Measurements from ENCODE around the gene CAMKV. TPM values are rescaled to one million over a fixed set of nuclear protein-coding genes. Genes with fewer than 3 reads are reported as not detected.

The CAMKV gene
- total and polyA plus RNA-seq, 2 experiments from 2014 or later: 2.7 to 3.5 TPM

DNA sequence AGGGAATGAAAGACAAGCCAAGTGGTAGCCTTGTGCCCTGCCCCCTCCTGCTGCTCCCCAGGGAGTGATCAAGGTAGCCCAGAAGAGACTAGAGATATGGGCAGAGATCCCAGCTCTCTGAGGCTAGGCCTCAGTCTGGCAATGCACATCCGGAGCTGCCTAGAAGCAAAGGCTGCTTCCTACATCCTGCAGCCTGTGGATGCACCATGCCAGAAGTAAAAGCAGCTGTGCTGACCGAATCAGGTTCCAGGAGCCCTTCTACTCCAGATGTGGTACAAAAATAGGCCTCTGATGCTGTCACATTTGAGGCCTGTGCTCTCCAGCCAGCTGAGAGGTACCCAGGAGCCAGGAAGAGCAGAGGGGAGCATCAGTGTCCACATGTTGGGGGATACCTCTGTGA is 29.3 kb downstream of the CAMKV start:
- H2AFZ ChIP-seq: no peak overlapping the region
- H3K4me2 ChIP-seq: no peak overlapping the region
- 76% methylated on average over 2 of the region's 2 CpGs for WGBS (ENCODE audit: low lambda C conversion rate, missing lambda C conversion rate)
- no peak for DNase-seq (ENCODE audit: low spot score)
- no peak overlapping the region for H3K4me3 ChIP-seq
- peak overlapping the region; percentile 37 for H3K27ac ChIP-seq
- H3K79me2 ChIP-seq: no peaks in the 10 kb centered on the region
- TF ChIP-seq EZH2 (IDR thresholded peaks at IDR 0.05; ENCODE audit: borderline replicate concordance): no peak
- TF ChIP-seq EZH2phosphoT487 (IDR thresholded peaks at IDR 0.05; ENCODE audit: low read depth, severe bottlenecking, unreplicated experiment): no peak
- TF ChIP-seq, protein P1, sequence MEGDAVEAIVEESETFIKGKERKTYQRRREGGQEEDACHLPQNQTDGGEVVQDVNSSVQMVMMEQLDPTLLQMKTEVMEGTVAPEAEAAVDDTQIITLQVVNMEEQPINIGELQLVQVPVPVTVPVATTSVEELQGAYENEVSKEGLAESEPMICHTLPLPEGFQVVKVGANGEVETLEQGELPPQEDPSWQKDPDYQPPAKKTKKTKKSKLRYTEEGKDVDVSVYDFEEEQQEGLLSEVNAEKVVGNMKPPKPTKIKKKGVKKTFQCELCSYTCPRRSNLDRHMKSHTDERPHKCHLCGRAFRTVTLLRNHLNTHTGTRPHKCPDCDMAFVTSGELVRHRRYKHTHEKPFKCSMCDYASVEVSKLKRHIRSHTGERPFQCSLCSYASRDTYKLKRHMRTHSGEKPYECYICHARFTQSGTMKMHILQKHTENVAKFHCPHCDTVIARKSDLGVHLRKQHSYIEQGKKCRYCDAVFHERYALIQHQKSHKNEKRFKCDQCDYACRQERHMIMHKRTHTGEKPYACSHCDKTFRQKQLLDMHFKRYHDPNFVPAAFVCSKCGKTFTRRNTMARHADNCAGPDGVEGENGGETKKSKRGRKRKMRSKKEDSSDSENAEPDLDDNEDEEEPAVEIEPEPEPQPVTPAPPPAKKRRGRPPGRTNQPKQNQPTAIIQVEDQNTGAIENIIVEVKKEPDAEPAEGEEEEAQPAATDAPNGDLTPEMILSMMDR (IDR thresholded peaks at IDR 0.05; ENCODE audit: poor library complexity): no peak
- no peaks in the 10 kb centered on the region for H3K9me2 ChIP-seq (replicated peaks; ENCODE audit: insufficient read depth)
- peaks cover 4% of the 10 kb centered on the region for H3K4me1 ChIP-seq (ENCODE audit: insufficient read depth)
- H4K20me1 ChIP-seq (ENCODE audit: insufficient read depth, poor library complexity, severe bottlenecking): no peaks in the 10 kb centered on the region
- H3K9me3 ChIP-seq (ENCODE audit: low read depth): no peaks in the 10 kb centered on the region
- no peaks in the 10 kb centered on the region for H3K27me3 ChIP-seq
- H3K36me3 ChIP-seq (replicated peaks; ENCODE audit: insufficient read depth, low read depth): no peaks in the 10 kb centered on the region

DNA sequence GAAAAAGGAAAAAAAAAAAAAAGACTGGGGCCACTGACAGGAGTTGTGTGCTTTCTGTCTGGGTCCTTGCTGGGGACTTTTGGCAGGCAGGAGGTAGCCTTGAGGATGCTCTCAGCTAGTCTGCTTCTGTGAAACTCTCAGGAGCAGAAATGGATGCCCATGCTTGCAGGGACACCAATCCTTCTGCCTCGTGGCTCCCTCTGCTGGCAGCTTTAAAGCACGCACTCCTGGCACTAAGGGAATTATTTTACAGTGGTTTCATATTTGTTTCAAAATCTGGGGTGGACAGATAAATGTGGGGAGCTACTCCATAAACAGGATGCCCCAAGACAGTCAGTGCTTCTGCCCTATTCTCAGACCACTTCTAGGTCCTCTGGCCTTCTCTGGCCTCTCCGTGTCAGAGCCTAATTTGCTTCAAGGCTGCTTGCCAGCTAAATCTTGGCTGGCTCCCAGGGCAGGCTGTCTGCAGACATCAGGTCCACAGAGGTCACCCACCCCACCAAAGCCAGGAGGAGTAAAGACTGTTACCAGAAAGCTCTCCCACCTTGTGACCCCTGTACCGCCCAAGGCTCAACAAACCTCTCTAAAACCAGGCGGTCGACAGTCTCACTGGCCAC is 30.4 kb downstream of the CAMKV start:
- Histone ChIP-seq H3K79me2 (no peaks in the 10 kb centered on the region), H3K4me1 (ENCODE audit: insufficient read depth) (peaks cover 4% of the 10 kb centered on the region), H3K36me3 (replicated peaks; ENCODE audit: insufficient read depth, low read depth) (no peaks in the 10 kb centered on the region), H3K4me2 (no peak overlapping the region), H4K20me1 (ENCODE audit: insufficient read depth, poor library complexity, severe bottlenecking) (no peaks in the 10 kb centered on the region), H3K4me3 (no peak overlapping the region), H3K27ac (no peak overlapping the region), H3K9me3 (ENCODE audit: low read depth) (no peaks in the 10 kb centered on the region), H3K9me2 (replicated peaks; ENCODE audit: insufficient read depth) (no peaks in the 10 kb centered on the region), H2AFZ (no peak overlapping the region), H3K27me3 (no peaks in the 10 kb centered on the region)
- TF ChIP-seq, protein P1 (IDR thresholded peaks at IDR 0.05; ENCODE audit: poor library complexity): peak; percentile 96
- TF ChIP-seq EZH2 (IDR thresholded peaks at IDR 0.05; ENCODE audit: borderline replicate concordance) (no peak), EZH2phosphoT487 (IDR thresholded peaks at IDR 0.05; ENCODE audit: low read depth, severe bottlenecking, unreplicated experiment) (no peak)
- peak; percentile 91 for DNase-seq (ENCODE audit: low spot score)
- 51% methylated on average over 6 of the region's 6 CpGs for WGBS (ENCODE audit: low lambda C conversion rate, missing lambda C conversion rate)

- WGBS (ENCODE audit: low lambda C conversion rate, missing lambda C conversion rate): 57% methylated on average over 3 of the region's 3 CpGs
These were observed 38.4 kb downstream of the CAMKV start for GRCh38 chr3:49831341-49831740.

More at GRCh38 chr3:49831341-49831740, 38.4 kb downstream of the CAMKV start:
- no peak for DNase-seq (ENCODE audit: low spot score)
- Histone ChIP-seq H3K79me2 (no peaks in the 10 kb centered on the region), H3K4me1 (ENCODE audit: insufficient read depth) (no peaks in the 10 kb centered on the region), H3K9me2 (replicated peaks; ENCODE audit: insufficient read depth) (no peaks in the 10 kb centered on the region), H3K4me3 (no peak overlapping the region), H3K4me2 (no peak overlapping the region), H4K20me1 (ENCODE audit: insufficient read depth, poor library complexity, severe bottlenecking) (no peaks in the 10 kb centered on the region), H3K27me3 (no peaks in the 10 kb centered on the region), H3K9me3 (ENCODE audit: low read depth) (no peaks in the 10 kb centered on the region), H3K27ac (no peak overlapping the region), H2AFZ (no peak overlapping the region), H3K36me3 (replicated peaks; ENCODE audit: insufficient read depth, low read depth) (no peaks in the 10 kb centered on the region)
- TF ChIP-seq, protein P1 (IDR thresholded peaks at IDR 0.05; ENCODE audit: poor library complexity): no peak
- TF ChIP-seq EZH2 (IDR thresholded peaks at IDR 0.05; ENCODE audit: borderline replicate concordance) (no peak), EZH2phosphoT487 (IDR thresholded peaks at IDR 0.05; ENCODE audit: low read depth, severe bottlenecking, unreplicated experiment) (no peak)
